Kidney (tissue), 14 donors: ENCODE results near the gene NRXN3. TPM values are rescaled to one million over a fixed set of nuclear protein-coding genes. Genes with fewer than 3 reads are reported as not detected.
"Not testable (repeated sequence)": the region's sequence is repeated elsewhere in the genome, so short reads cannot be mapped to it uniquely, and the experiment has no call there.

Experiments used
- DNase-seq, 5 donors: peaks; one replicate each; pipeline ENCODE4 v3.0.0-alpha.2; 2013 to 2020
- FAIRE-seq: peaks from 2 replicates; lab custom pipeline; 2012; peaks lifted over from hg19 to GRCh38; lab: Jason Lieb, UNC
- H3K27ac ChIP-seq, 2 donors: one replicate each; pipeline ENCODE4 v1.7.0; 2013; ENCODE audit warnings: low read depth in 2 of 2, low read length in 2 of 2, inconsistent platforms in 1 of 2
- H3K27me3 ChIP-seq: one replicate; pipeline ENCODE4 v1.7.1; 2013; ENCODE audit warnings: low read length, inconsistent platforms; ENCODE audit not compliant: control insufficient read depth, insufficient read depth
- H3K36me3 ChIP-seq, 3 donors: one replicate each; pipeline versions ENCODE4 v1.7.0 to v1.7.1; 2013; ENCODE audit warnings: low read length in 3 of 3, control low read depth in 1 of 3, inconsistent platforms in 1 of 3; ENCODE audit not compliant: insufficient read depth in 3 of 3, control insufficient read depth in 2 of 3
- H3K4me1 ChIP-seq, 3 donors: one replicate each; pipeline versions ENCODE4 v1.7.0 to v1.7.1; 2013; ENCODE audit warnings: low read length in 3 of 3, inconsistent platforms in 1 of 3, low read depth in 1 of 3; ENCODE audit not compliant: control insufficient read depth in 2 of 3, insufficient read depth in 2 of 3
- H3K4me3 ChIP-seq, 3 donors: one replicate each; pipeline versions ENCODE4 v1.7.0 to v1.8.1; 2013; ENCODE audit warnings: low read length in 3 of 3, control low read depth in 1 of 3, inconsistent platforms in 1 of 3
- H3K9ac ChIP-seq, 3 donors: one replicate each; pipeline versions ENCODE4 v1.7.0 to v1.7.1; 2013; ENCODE audit warnings: low read length in 3 of 3, control low read depth in 1 of 3, inconsistent platforms in 1 of 3
- H3K9me3 ChIP-seq, 3 donors: one replicate each; pipeline versions ENCODE4 v1.7.0 to v1.7.1; 2013; ENCODE audit warnings: low read length in 3 of 3, control low read depth in 1 of 3, inconsistent platforms in 1 of 3; ENCODE audit not compliant: control insufficient read depth in 2 of 3, insufficient read depth in 1 of 3
- intact Hi-C: fragments of 100-400 bp; cut with DNase I; formaldehyde crosslinking; loops from one replicate; pipeline ENCODE4 v1.11.1; 2022
- polyA plus RNA-seq: library from polyadenylated mRNA; stranded (reverse); fragments of 350-450 nt; fragmentation: Illumina TruSeq; extraction: RNeasy Lipid Tissue Mini Kit (QIAGEN cat#74804); gene quantifications from one replicate; pipeline ENCODE4 v1.2.3, GENCODE V29; 2014; ENCODE audit warnings: low read depth, low replicate concordance; ENCODE audit not compliant: insufficient read depth
- total RNA-seq: library from RNA; stranded (reverse); fragmentation: NEBNext Ultra II Directional; extraction: Animal tissue kit (Norgen Biotek cat#: 25700); gene quantifications from one replicate; pipeline ENCODE4 v1.2.1, GENCODE V29; 2021
- TF ChIP-seq, protein P1 (sequence below): IDR thresholded peaks from 3 replicates; pipeline ENCODE4 v1.5.1; 2012; ENCODE audit warnings: mild to moderate bottlenecking, moderate library complexity, borderline replicate concordance; ENCODE audit not compliant: insufficient read depth; ENCODE audit errors: extremely low read depth
- donor health status: control.
- donor health status: control.
- donor health status: control.
- donor health status: control.
- donor health status: control.
- donor health status: DM: yes; HTN: yes; CAD: no.
- donor health status: Normal renal cell carcinoma (clear cell type).

Gene NRXN3
- total and polyA plus RNA-seq, 2 donors from 2014 or later: 1.5 to 2.4 TPM

DNA sequence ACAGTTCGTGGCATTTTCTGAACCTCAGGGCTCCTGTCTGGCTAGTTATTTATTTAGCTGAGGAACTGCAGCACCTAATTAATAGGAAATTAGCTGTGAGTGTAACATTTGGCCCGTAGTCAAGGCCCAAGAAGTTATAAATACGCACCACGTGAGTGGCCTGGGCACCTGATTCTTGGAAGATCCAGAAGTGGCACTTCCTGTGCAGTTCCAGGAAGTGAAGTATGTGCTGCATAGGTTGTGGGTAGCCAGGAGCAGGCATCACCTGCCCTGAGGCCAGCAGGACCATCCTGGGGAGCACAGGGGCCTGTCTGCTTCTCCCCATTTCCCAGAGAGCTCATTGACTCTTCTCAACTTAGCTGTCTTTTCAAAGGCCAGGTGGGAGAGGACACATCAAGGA, 255.6 kb downstream of the NRXN3 start:
- TF ChIP-seq, protein P1, sequence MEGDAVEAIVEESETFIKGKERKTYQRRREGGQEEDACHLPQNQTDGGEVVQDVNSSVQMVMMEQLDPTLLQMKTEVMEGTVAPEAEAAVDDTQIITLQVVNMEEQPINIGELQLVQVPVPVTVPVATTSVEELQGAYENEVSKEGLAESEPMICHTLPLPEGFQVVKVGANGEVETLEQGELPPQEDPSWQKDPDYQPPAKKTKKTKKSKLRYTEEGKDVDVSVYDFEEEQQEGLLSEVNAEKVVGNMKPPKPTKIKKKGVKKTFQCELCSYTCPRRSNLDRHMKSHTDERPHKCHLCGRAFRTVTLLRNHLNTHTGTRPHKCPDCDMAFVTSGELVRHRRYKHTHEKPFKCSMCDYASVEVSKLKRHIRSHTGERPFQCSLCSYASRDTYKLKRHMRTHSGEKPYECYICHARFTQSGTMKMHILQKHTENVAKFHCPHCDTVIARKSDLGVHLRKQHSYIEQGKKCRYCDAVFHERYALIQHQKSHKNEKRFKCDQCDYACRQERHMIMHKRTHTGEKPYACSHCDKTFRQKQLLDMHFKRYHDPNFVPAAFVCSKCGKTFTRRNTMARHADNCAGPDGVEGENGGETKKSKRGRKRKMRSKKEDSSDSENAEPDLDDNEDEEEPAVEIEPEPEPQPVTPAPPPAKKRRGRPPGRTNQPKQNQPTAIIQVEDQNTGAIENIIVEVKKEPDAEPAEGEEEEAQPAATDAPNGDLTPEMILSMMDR: no peak
- DNase-seq: no peak
- Histone ChIP-seq H3K4me3 (no peak overlapping the region), H3K36me3 (no peaks in the 10 kb centered on the region), H3K27me3 (no peaks in the 10 kb centered on the region), H3K27ac (no peak overlapping the region), H3K9ac (no peak overlapping the region), H3K9me3 (no peaks in the 10 kb centered on the region), H3K4me1 (no peaks in the 10 kb centered on the region)
- FAIRE-seq: no peak
- intact Hi-C loops: no loop called here

DNA sequence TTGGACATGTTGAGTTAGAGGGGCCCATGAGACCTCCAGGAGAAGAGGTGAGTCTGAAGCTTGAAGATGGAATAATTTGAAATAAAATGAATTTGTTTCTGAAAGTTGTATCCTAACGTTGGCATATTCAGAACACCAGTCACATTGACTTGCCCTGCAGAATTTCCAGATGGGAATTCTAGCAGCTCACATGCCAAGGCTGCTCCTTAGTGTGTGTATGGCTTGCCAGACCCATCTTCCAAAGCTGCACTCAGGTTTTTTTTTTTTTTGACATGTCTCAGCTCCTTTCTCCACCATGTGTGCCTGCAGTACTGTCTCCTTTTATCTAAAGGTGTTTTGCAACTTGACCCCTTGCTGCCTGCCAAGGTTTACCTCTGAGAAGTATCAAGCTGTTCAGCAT, 261.9 kb downstream of the NRXN3 start:
- Histone ChIP-seq H3K36me3 (no peaks in the 10 kb centered on the region), H3K27ac (no peak overlapping the region), H3K4me1 (no peaks in the 10 kb centered on the region), H3K9me3 (no peaks in the 10 kb centered on the region), H3K9ac (no peak overlapping the region), H3K4me3 (no peak overlapping the region), H3K27me3 (no peaks in the 10 kb centered on the region)
- TF ChIP-seq, protein P1: no peak
- DNase-seq (no peak), FAIRE-seq (no peak)
- intact Hi-C loops: no loop called here

DNA sequence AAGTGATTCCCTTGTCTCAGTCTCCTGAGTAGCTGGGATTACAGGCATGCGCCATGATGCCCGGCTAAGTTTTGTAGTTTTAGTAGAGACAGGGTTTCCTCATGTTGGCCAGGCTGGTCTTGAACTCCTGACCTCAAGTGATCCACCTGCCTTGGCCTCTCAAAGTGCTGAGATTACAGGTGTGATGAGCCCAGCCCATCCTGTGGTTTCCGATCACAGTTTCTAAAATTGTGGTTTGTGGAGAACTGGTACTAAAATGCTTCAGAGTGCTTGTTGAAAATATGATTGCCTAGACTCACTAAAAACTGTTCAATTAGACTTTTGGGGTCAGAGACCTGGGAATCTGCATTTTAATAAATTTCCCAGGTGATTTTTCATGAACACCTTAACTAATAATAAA, 267.3 kb downstream of the NRXN3 start:
- H3K9me3 ChIP-seq, intact Hi-C loops, H3K4me1 ChIP-seq, H3K27ac ChIP-seq, H3K9ac ChIP-seq, H3K27me3 ChIP-seq, FAIRE-seq, H3K36me3 ChIP-seq, DNase-seq, H3K4me3 ChIP-seq: not testable (repeated sequence)

DNA sequence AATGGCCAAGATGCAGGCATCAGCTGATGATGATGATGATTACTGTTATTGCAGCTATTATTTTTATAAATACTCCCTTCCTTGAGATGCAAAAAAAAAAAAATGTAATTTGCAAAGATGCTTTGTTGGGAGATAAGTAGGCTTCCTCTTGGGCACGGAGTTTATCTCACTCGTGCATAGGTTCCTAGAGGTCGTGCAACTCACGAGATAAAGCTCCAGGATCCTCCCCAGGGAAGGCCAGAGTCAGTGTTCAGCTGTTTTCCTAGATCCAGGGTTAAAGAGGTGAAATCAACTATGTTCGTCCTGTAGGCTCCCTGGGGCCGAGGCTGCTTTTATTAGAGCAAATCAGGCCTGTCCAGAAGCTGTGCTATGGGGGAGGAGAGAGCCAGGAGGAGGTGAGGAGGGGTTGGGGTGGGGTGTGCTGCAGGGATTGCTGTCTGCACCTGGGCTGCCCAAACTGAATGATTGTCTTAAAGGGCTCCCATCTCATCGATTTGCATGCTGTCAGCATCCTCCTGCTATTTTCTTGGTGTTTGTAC, 270.3 kb downstream of the NRXN3 start:
- no peak overlapping the region for H3K9ac ChIP-seq
- H3K9me3 ChIP-seq: peaks cover 0 to 4% (median 0%) of the 10 kb centered on the region in 3 donors
- no peak for DNase-seq
- TF ChIP-seq, protein P1: no peak
- H3K36me3 ChIP-seq: no peaks in the 10 kb centered on the region
- no peak overlapping the region for H3K4me3 ChIP-seq
- intact Hi-C loops: no loop called here
- H3K4me1 ChIP-seq: no peaks in the 10 kb centered on the region
- FAIRE-seq: no peak
- H3K27me3 ChIP-seq: no peaks in the 10 kb centered on the region
- no peak overlapping the region for H3K27ac ChIP-seq
